ENCODE measurements around the gene BMERB1.
"Not testable (repeated sequence)": the region's sequence is repeated elsewhere in the genome, so short reads cannot be mapped to it uniquely, and the experiment has no call there.

Gene BMERB1

GRCh38 chr16:15521758-15522509, 87.5 kb downstream of the BMERB1 start:
- DNase-seq, result peak in 9 of 56 donors; percentile 2 to 22 (median 4)

- DNase-seq, result peak in 45 of 56 donors; percentile 3 to 70 (median 34)
Measured at GRCh38 chr16:15523092-15523541, 88.7 kb downstream of the BMERB1 start.

- no peak for DNase-seq
Measured at GRCh38 chr16:15523939-15524338, 89.6 kb downstream of the BMERB1 start.

- no peak for DNase-seq
Measured at GRCh38 chr16:15524966-15525365, 90.6 kb downstream of the BMERB1 start.

GRCh38 chr16:15526097-15526496, 91.7 kb downstream of the BMERB1 start:
- no peak for DNase-seq

GRCh38 chr16:15526731-15527130, 92.3 kb downstream of the BMERB1 start:
- DNase-seq, result no peak

- DNase-seq, result peak in 9 of 56 donors; percentile 4 to 44 (median 12)
Measured at GRCh38 chr16:15529673-15530072, 95.3 kb downstream of the BMERB1 start.

- DNase-seq, result no peak
Measured at GRCh38 chr16:15530085-15530484, 95.7 kb downstream of the BMERB1 start.

GRCh38 chr16:15532825-15533224, 98.4 kb downstream of the BMERB1 start:
- no peak for DNase-seq

GRCh38 chr16:15533386-15533785, 99.0 kb downstream of the BMERB1 start:
- no peak for DNase-seq

GRCh38 chr16:15535772-15536171, 101.4 kb downstream of the BMERB1 start:
- no peak for DNase-seq

- DNase-seq, result no peak
Measured at GRCh38 chr16:15536843-15537242, 102.5 kb downstream of the BMERB1 start.

GRCh38 chr16:15538507-15538906, 104.1 kb downstream of the BMERB1 start:
- no peak for DNase-seq

- DNase-seq, result no peak
Measured at GRCh38 chr16:15539197-15539596, 104.8 kb downstream of the BMERB1 start.

GRCh38 chr16:15542261-15542660, 107.9 kb downstream of the BMERB1 start:
- no peak for DNase-seq

GRCh38 chr16:15542734-15543347, 108.5 kb downstream of the BMERB1 start:
- no peak for DNase-seq

GRCh38 chr16:15544405-15544804, 110.0 kb downstream of the BMERB1 start:
- no peak for DNase-seq

- no peak for DNase-seq
Measured at GRCh38 chr16:15545544-15545943, 111.2 kb downstream of the BMERB1 start.

- DNase-seq, result not testable (repeated sequence)
Measured at GRCh38 chr16:15547072-15547767, 112.8 kb downstream of the BMERB1 start.

- no peak for DNase-seq
Measured at GRCh38 chr16:15547768-15548096, 113.3 kb downstream of the BMERB1 start.

- peak in 1 of 56 donors; percentile 14 for DNase-seq
Measured at GRCh38 chr16:15548482-15548891, 114.1 kb downstream of the BMERB1 start.

- no peak for DNase-seq
Measured at GRCh38 chr16:15552507-15552906, 118.1 kb downstream of the BMERB1 start.
